Measurements from ENCODE around the gene TXNRD1.
"Not testable (repeated sequence)": the region's sequence is repeated elsewhere in the genome, so short reads cannot be mapped to it uniquely, and the experiment has no call there.

TXNRD1 gene

DNA sequence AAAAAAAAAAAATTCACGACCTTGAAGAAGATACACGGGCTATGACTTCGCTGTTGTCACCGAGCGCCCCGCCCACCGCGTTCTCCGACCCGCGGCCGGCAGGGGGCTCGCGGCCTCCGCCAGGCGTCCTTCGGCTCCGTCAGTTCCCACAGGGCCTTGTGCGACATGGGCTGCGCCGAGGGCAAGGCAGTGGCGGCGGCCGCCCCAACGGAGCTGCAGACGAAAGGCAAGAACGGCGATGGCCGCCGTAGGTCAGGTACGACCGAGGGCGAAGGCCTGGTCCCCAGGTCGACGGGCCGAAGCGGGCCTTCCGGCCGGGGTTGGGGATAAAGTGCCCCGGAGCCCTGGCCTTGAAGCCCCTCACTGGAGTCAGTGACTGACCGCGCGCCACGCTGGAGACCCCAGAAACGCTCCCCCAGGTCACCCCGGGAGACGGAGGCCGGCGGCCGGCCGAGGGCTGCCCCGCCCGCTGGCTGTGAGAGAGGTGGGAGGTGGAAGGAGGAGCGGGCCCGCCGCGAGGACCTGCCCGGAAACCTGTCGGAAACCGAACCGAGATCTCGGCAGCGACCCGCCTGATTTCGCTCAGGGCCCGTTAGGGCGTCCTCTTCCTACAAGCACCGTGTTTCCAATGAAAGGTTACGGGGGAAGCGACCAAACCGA is at the start of gene TXNRD1:
TXNRD1 (plus strand) TSS at position 142 of the 660 bp plus-strand sequence; CDS start at position 166, 24 bp downstream.
- Histone ChIP-seq H3K9ac (ENCODE audit: low read length) (peak within 1 kb of the TSS; percentile 59), H3K4me1 (ENCODE audit: control insufficient read depth, insufficient read depth, low read length) (peaks cover 15% of the 10 kb centered on the region), H3K4me3 (ENCODE audit: low read length) (no peak within 1 kb of the TSS), H3K9me3 (ENCODE audit: control insufficient read depth, low read length) (no peaks in the 10 kb centered on the region), H3K27me3 (ENCODE audit: control insufficient read depth, insufficient read depth, low read length) (no peaks in the 10 kb centered on the region), H3K36me3 (ENCODE audit: control insufficient read depth, insufficient read depth, low read length) (no peaks in the 10 kb centered on the region)

DNA sequence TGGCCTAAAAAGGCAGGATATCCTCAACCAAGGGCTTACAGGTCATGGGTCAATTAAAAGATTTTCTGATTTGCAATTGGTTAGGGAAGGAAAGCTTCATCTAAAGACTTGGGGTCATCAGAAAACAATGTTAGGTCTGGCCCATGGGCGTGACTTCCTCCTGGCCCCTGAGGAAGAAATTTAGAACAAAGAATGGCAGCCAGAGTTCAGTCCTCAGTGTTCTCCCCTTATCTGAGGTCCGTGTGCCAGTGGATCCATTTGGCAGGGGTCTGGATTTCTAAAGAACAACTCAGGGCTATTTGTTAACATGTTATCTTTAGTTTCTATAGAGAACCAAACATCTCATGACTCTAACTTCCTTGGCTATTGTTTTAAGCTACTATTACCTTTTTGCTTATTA is 49.8 kb upstream of the TXNRD1 start:
- H3K27me3 ChIP-seq (ENCODE audit: control insufficient read depth, insufficient read depth, low read length) = no peaks in the 10 kb centered on the region
- no peak overlapping the region for H3K4me3 ChIP-seq (ENCODE audit: low read length)
- H3K4me1 ChIP-seq (ENCODE audit: control insufficient read depth, insufficient read depth, low read length) = no peaks in the 10 kb centered on the region
- H3K9me3 ChIP-seq (ENCODE audit: control insufficient read depth, low read length) = no peaks in the 10 kb centered on the region
- H3K36me3 ChIP-seq (ENCODE audit: control insufficient read depth, insufficient read depth, low read length) = no peaks in the 10 kb centered on the region
- no peak overlapping the region for H3K9ac ChIP-seq (ENCODE audit: low read length)

DNA sequence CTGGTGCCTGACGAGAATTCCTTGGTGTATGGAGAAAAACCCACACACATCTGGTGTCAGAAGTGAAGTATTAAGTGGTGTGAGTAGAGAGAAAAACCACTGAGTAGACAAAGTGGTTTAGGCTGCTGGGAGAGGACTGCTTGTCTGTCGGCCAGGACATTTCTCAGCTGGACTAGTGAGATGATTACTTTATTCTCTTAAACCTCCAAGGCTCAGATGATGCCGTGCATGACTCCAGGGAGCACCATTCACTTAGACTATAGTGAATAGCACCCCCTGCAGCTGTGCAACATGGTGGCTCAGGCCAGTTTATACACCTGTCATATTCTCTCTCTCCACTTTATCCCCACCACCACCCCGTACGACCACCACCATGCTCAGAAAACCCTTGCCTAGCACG is 49.1 kb upstream of the TXNRD1 start:
- Histone ChIP-seq H3K4me1 (ENCODE audit: control insufficient read depth, insufficient read depth, low read length) (no peaks in the 10 kb centered on the region), H3K4me3 (ENCODE audit: low read length) (no peak overlapping the region), H3K9me3 (ENCODE audit: control insufficient read depth, low read length) (no peaks in the 10 kb centered on the region), H3K36me3 (ENCODE audit: control insufficient read depth, insufficient read depth, low read length) (no peaks in the 10 kb centered on the region), H3K9ac (ENCODE audit: low read length) (no peak overlapping the region), H3K27me3 (ENCODE audit: control insufficient read depth, insufficient read depth, low read length) (no peaks in the 10 kb centered on the region)

DNA sequence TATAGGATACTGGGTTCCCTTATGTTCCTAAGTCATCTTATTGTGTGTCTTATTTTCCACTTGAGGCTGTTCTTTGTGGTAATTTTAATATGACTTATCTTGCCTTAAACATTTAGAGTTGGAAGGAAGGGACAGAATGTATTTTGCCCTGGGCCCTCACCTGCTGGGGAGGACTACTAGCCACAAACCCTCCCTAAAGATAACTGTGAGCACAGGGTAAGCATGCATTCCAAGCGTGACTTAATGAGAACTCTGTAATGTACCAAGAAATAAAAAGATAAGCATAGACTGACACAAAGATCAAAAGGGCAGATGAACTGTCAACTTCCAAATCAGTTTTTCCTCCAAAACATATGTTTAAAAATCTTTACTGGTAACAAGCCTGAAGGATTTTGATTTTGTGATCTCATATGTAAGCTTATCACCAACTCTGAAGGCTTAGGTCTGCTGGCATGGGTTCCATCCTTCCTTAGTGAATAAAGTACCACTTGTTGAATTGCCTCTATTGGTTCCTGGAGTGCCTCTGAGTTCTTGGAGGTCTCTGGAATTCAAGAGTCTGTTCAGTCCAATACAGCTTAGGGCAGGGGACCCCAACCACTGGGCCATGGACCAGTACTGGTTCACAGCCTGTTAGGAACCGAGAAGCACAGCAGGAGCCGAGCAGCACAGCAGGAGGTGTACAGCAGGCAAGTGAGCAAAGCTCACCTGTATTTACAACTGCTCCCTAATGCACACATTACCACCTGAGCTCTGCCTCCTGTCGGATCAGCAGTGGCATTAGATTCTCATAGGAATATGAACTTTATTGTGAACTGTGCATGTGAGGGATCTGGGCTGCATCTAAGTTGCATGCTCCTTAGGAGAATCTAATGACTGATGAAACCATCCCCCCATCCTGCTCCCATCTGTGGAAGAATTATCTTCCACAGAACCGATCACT is 47.8 kb upstream of the TXNRD1 start:
- no peak overlapping the region for H3K9ac ChIP-seq (ENCODE audit: low read length)
- H3K9me3 ChIP-seq (ENCODE audit: control insufficient read depth, low read length) = no peaks in the 10 kb centered on the region
- H3K27me3 ChIP-seq (ENCODE audit: control insufficient read depth, insufficient read depth, low read length) = no peaks in the 10 kb centered on the region
- H3K36me3 ChIP-seq (ENCODE audit: control insufficient read depth, insufficient read depth, low read length) = no peaks in the 10 kb centered on the region
- no peak overlapping the region for H3K4me3 ChIP-seq (ENCODE audit: low read length)
- H3K4me1 ChIP-seq (ENCODE audit: control insufficient read depth, insufficient read depth, low read length) = no peaks in the 10 kb centered on the region

DNA sequence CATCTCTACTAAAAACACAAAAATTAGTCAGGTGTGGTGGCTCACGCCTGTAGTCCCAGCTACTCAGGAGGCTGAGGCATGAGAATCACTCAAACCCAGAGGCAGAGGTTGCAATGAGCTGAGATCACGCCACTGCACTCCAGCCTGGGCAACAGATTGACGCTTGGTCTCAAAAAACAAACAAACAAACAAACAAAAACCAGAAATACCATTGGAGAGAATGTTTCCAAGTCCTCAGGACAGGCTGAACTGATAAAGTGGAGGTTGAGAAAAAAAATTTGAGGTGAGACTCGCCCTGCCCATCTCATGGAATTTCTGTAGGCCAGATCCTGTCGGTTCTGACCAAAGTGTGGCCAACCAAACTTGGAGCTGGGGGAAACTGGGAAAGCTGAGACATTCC is 47.0 kb upstream of the TXNRD1 start:
- H3K9ac ChIP-seq (ENCODE audit: low read length) = no peak overlapping the region
- no peaks in the 10 kb centered on the region for H3K36me3 ChIP-seq (ENCODE audit: control insufficient read depth, insufficient read depth, low read length)
- no peak overlapping the region for H3K4me3 ChIP-seq (ENCODE audit: low read length)
- H3K9me3 ChIP-seq (ENCODE audit: control insufficient read depth, low read length) = no peaks in the 10 kb centered on the region
- no peaks in the 10 kb centered on the region for H3K27me3 ChIP-seq (ENCODE audit: control insufficient read depth, insufficient read depth, low read length)
- H3K4me1 ChIP-seq (ENCODE audit: control insufficient read depth, insufficient read depth, low read length) = no peaks in the 10 kb centered on the region

DNA sequence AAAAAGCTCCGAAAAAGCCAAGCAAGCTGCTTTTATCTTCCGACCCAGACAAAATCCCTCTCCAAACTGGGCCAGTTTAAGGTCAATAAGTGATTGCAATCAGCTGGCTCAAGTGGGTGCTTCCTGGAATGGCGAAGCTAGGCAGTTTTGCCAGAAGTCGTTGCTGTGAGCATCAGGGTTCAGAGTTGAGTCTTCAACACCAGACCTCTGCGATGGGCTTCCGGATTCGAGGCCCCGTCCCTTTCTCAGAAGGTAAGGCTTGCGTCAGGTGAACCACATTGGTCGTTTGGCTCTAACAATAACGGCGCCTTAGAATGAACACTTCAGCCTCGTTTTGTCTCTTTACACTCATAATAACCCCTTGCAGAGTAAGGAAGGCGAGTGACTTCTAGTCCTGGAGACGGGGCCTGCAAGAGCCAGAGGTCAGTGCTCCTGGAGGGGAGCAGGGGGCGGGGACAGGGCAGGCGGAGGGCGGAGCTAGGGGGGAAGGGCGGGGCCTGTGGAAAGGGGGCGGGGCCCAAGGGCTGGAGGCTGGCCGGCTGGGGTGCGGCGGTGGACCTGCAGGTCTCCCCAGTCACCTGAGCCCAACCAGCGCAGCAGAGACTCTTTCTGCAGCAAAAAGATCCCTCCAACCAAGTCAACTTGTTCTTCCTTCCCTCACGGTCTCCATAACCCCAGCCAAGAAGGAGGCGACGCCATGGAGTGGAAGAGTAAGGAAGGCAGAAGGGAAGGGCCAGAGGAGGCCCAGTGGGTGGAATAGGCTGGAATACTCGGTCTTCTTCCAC is 43.6 kb upstream of the TXNRD1 start:
- H3K36me3 ChIP-seq (ENCODE audit: control insufficient read depth, insufficient read depth, low read length) = no peaks in the 10 kb centered on the region
- no peak overlapping the region for H3K4me3 ChIP-seq (ENCODE audit: low read length)
- H3K27me3 ChIP-seq (ENCODE audit: control insufficient read depth, insufficient read depth, low read length) = no peaks in the 10 kb centered on the region
- no peaks in the 10 kb centered on the region for H3K9me3 ChIP-seq (ENCODE audit: control insufficient read depth, low read length)
- H3K4me1 ChIP-seq (ENCODE audit: control insufficient read depth, insufficient read depth, low read length) = no peaks in the 10 kb centered on the region
- no peak overlapping the region for H3K9ac ChIP-seq (ENCODE audit: low read length)

DNA sequence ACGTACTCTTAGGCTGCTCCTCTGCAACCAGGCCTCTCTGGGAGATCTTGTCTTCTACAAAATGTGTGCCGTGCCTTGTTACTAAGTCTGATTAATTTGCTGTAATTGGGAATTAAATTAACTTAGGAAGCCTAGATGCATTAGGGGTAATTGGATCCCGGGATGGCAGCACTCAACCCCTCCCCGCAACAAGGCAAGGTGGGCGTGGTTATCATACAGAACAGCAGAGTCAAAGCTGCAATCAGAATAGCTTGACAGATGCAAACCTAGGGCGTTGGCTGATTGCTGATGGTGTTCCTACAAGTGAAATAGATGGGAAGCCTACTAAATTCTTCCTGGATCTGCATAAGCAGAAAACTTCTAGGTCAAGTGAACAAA is 43.0 kb upstream of the TXNRD1 start:
- Histone ChIP-seq H3K4me1 (ENCODE audit: control insufficient read depth, insufficient read depth, low read length) (peaks cover under 1% of the 10 kb centered on the region), H3K27me3 (ENCODE audit: control insufficient read depth, insufficient read depth, low read length) (no peaks in the 10 kb centered on the region), H3K4me3 (ENCODE audit: low read length) (no peak overlapping the region), H3K9ac (ENCODE audit: low read length) (no peak overlapping the region), H3K9me3 (ENCODE audit: control insufficient read depth, low read length) (no peaks in the 10 kb centered on the region), H3K36me3 (ENCODE audit: control insufficient read depth, insufficient read depth, low read length) (no peaks in the 10 kb centered on the region)

DNA sequence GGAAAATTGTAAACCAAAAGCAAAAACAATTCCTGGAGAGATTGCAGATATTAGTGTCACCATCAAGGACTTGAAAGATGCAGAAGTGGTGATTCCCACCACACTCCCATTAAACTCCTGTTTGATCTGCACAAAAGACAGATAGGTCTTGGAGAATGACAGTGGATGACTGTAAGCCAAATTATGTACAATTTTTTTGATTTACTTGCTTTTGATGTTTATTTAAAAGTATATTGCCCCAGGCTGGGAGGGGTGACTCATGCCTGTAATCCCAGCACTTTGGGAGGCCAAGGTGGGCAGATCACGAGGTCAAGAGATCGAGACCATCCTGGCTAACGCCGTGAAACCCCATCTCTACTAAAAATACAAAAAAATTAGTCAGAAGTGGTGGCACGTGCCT is 41.8 kb upstream of the TXNRD1 start:
- not testable (repeated sequence) for H3K36me3 ChIP-seq (ENCODE audit: control insufficient read depth, insufficient read depth, low read length); H3K4me1 ChIP-seq (ENCODE audit: control insufficient read depth, insufficient read depth, low read length); H3K4me3 ChIP-seq (ENCODE audit: low read length); H3K27me3 ChIP-seq (ENCODE audit: control insufficient read depth, insufficient read depth, low read length); H3K9me3 ChIP-seq (ENCODE audit: control insufficient read depth, low read length); H3K9ac ChIP-seq (ENCODE audit: low read length)

DNA sequence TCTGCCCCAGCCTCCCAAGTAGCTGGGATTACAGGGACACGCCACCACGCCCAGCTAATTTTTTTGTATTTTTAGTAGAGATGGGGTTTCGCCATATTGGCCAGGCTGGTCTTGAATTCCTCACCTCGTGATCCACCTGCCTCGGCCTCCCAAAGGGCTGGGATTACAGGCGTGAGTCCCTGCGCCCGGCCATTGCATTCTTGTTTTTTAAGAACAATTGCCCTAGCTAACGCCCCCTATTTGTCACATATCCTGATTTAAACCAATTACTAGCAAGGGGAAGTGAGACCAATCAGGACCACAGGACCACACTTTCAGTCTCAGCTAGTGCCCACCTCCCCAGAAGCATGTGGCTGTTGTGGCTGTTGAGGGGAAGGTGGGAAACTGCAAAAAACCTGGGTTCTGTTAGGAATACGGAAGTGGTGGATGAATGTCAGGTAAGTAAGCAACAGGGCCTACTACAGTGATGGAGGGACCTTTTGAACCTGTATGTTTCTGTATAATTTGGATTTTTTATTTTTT is 39.8 kb upstream of the TXNRD1 start:
- no peak overlapping the region for H3K9ac ChIP-seq (ENCODE audit: low read length)
- no peaks in the 10 kb centered on the region for H3K27me3 ChIP-seq (ENCODE audit: control insufficient read depth, insufficient read depth, low read length)
- no peak overlapping the region for H3K4me3 ChIP-seq (ENCODE audit: low read length)
- no peaks in the 10 kb centered on the region for H3K36me3 ChIP-seq (ENCODE audit: control insufficient read depth, insufficient read depth, low read length)
- H3K4me1 ChIP-seq (ENCODE audit: control insufficient read depth, insufficient read depth, low read length) = peaks cover 5% of the 10 kb centered on the region
- no peaks in the 10 kb centered on the region for H3K9me3 ChIP-seq (ENCODE audit: control insufficient read depth, low read length)

DNA sequence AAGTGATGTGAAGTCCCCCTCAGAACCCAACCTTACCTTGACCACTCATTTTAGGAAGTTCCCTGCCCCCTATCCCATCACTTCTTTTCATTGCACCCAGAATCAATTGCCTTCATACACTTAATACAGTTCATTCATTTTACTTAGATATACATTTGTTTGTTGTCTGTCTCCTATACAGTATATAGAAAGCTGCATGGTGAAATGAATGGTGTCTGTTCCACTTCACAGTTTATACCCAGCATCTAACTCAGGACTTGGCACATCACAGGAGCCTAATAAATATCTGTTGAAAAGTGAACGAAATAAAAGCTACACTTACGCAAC is 38.3 kb upstream of the TXNRD1 start:
- H3K4me1 ChIP-seq (ENCODE audit: control insufficient read depth, insufficient read depth, low read length) = peaks cover 5% of the 10 kb centered on the region
- no peaks in the 10 kb centered on the region for H3K27me3 ChIP-seq (ENCODE audit: control insufficient read depth, insufficient read depth, low read length)
- H3K9ac ChIP-seq (ENCODE audit: low read length) = no peak overlapping the region
- no peaks in the 10 kb centered on the region for H3K9me3 ChIP-seq (ENCODE audit: control insufficient read depth, low read length)
- H3K4me3 ChIP-seq (ENCODE audit: low read length) = no peak overlapping the region
- no peaks in the 10 kb centered on the region for H3K36me3 ChIP-seq (ENCODE audit: control insufficient read depth, insufficient read depth, low read length)

DNA sequence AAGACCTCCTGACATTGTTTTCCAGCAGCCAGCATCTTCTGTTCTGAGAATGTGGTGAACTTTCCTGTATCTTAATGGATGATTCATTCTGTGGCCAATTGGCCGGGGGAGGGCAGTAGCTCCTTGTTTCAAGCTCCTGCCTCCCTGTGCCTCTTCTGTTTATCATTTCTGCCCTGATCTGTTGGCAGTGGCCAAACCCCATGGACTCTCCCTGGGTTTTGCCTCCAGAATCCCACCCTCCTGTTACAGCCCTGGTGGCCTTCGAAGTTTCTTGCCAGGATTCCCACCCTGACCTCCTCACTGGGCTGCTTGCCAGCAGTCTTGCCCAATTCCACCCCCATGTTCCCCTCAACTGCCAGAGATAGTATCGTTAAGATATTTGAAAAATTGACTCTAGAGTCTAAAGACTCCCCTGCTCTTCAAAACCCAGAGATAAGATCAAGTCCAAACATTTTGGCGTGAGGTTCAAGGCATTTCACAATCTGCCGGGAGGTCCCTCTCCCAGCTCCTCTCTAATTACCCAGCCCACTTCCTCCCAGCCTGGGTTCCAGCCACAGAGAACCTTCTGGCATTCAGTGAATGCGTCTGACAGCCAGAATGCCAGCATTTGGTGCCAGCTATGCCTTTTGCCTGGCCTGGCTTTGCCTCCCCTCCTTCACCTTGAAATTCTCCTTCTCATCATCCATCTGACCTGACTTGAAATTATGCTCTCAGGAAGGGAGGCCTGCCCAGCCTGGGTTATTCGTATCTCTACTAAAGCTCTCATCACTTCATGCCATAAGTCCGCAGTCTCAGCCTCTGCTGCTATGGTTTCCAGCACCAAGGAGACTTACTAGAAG is 37.7 kb upstream of the TXNRD1 start:
- no peak overlapping the region for H3K4me3 ChIP-seq (ENCODE audit: low read length)
- H3K36me3 ChIP-seq (ENCODE audit: control insufficient read depth, insufficient read depth, low read length) = no peaks in the 10 kb centered on the region
- no peaks in the 10 kb centered on the region for H3K27me3 ChIP-seq (ENCODE audit: control insufficient read depth, insufficient read depth, low read length)
- no peak overlapping the region for H3K9ac ChIP-seq (ENCODE audit: low read length)
- H3K9me3 ChIP-seq (ENCODE audit: control insufficient read depth, low read length) = no peaks in the 10 kb centered on the region
- peaks cover 5% of the 10 kb centered on the region for H3K4me1 ChIP-seq (ENCODE audit: control insufficient read depth, insufficient read depth, low read length)

Data from mucosa of stomach (tissue), 1 donor.